D721Med (cell line): ENCODE data around the gene TM4SF5.

Source experiments
- DNase-seq: peaks from one replicate; pipeline ENCODE4 v3.0.0; 2011; ENCODE audit warnings: low spot score; ENCODE audit not compliant: insufficient read length
- FAIRE-seq: peaks from 2 replicates; lab custom pipeline; 2011; peaks lifted over from hg19 to GRCh38; lab: Jason Lieb, UNC
- CTCF ChIP-seq: IDR thresholded peaks from 2 replicates; pipeline ENCODE4 v1.5.1; 2012; ENCODE audit warnings: mild to moderate bottlenecking, control low read depth; ENCODE audit not compliant: insufficient read depth; ENCODE audit errors: missing control alignments

Gene TM4SF5

GRCh38 chr17:4771519-4772234, at the start of gene TM4SF5:
TM4SF5 (plus strand) TSS chr17:4771886; CDS start chr17:4771923, 37 bp downstream.
- DNase-seq (no peak), FAIRE-seq (no peak)
- TF ChIP-seq CTCF = no peak

GRCh38 chr17:4722678-4723240, 48.9 kb upstream of the TM4SF5 start:
- FAIRE-seq = no peak
- no peak for DNase-seq
- TF ChIP-seq CTCF = no peak

GRCh38 chr17:4724650-4725049, 47.0 kb upstream of the TM4SF5 start:
- DNase-seq = no peak
- no peak for FAIRE-seq
- TF ChIP-seq CTCF = no peak

- no peak for TF ChIP-seq CTCF
- DNase-seq = no peak
- no peak for FAIRE-seq
Observed at GRCh38 chr17:4725646-4726310, 45.9 kb upstream of the TM4SF5 start.

GRCh38 chr17:4728124-4728523, 43.6 kb upstream of the TM4SF5 start:
- DNase-seq (no peak), FAIRE-seq (no peak)
- no peak for TF ChIP-seq CTCF

GRCh38 chr17:4733073-4733531, 38.6 kb upstream of the TM4SF5 start:
- no peak for DNase-seq
- no peak for TF ChIP-seq CTCF
- FAIRE-seq = no peak

GRCh38 chr17:4734857-4735475, 36.7 kb upstream of the TM4SF5 start:
- no peak for TF ChIP-seq CTCF
- no peak for FAIRE-seq
- DNase-seq = no peak
